B cell (primary cell): ENCODE results near the gene IFNE. TPM values are rescaled to one million over a fixed set of nuclear protein-coding genes. Genes with fewer than 3 reads are reported as not detected.

ENCODE experiments used
- ATAC-seq: fragments of 200-7000 bp; cut with Tn5 transposase; one replicate; pipeline ENCODE4 v1.10.0; 2021; ENCODE audit warnings: low read depth, mild to moderate bottlenecking, moderate number of reproducible peaks, moderate library complexity
- CTCF ChIA-PET: fragments of 350-600 bp; sonication (Branson Sonifier 250); formaldehyde crosslinking; loops from one replicate; lab custom pipeline; 2021; ENCODE audit warnings: antibody characterized with exemption, inconsistent platforms; lab: Charles Lee
- POLR2A ChIA-PET: fragments of 350-600 bp; sonication (Branson Sonifier 250); formaldehyde crosslinking; loops from one replicate; lab custom pipeline; 2021; ENCODE audit warnings: antibody characterized with exemption; lab: Charles Lee
- DNase-seq: peaks from one replicate; pipeline ENCODE4 v3.0.0; 2013
- H2AFZ ChIP-seq: 2 replicates; pipeline ENCODE4 v1.6.1; 2012; ENCODE audit warnings: mild to moderate bottlenecking, low read depth, low read length; ENCODE audit not compliant: insufficient read depth, poor library complexity, severe bottlenecking
- H3K27ac ChIP-seq, 2 donors: 1 replicate in 1 of 2; 2 replicates in 1 of 2; pipeline ENCODE4 v1.5.1; 2012 to 2013; ENCODE audit warnings: low read length in 2 of 2, mild to moderate bottlenecking in 2 of 2, moderate library complexity in 1 of 2
- H3K27me3 ChIP-seq, 4 experiments: fragments of 200-600 bp in 1 of 4; sonication (generic) in 1 of 4; replicated peaks in 1 of 4; 1 replicate in 2 of 4; 2 replicates in 2 of 4; pipeline versions ENCODE4 v1.6.1 to v1.7.0; 2013 to 2016; ENCODE audit warnings: low read length in 3 of 4, mild to moderate bottlenecking in 2 of 4, mixed read lengths in 1 of 4, moderate library complexity in 1 of 4; ENCODE audit not compliant: insufficient read depth in 4 of 4, control insufficient read depth in 3 of 4; ENCODE audit errors: control extremely low read depth in 1 of 4
- H3K36me3 ChIP-seq, 2 experiments: replicated peaks in 1 of 2; 1 replicate in 1 of 2; 2 replicates in 1 of 2; pipeline versions ENCODE4 v1.6.1 to v1.7.1; 2013; ENCODE audit warnings: low read length in 1 of 2; ENCODE audit not compliant: insufficient read depth in 2 of 2, control insufficient read depth in 1 of 2; ENCODE audit errors: control extremely low read depth in 1 of 2, extremely low read depth in 1 of 2
- H3K4me1 ChIP-seq, 2 donors: fragments of 200-600 bp in 1 of 2; sonication (generic) in 1 of 2; 1 replicate in 1 of 2; 2 replicates in 1 of 2; pipeline versions ENCODE4 v1.5.1 to v1.6.1; 2013 to 2017; ENCODE audit warnings: low read length in 2 of 2; ENCODE audit not compliant: control insufficient read depth in 2 of 2, insufficient read depth in 2 of 2
- H3K4me2 ChIP-seq: replicated peaks from 2 replicates; pipeline ENCODE3; 2012; ENCODE audit warnings: mild to moderate bottlenecking, low read depth, low read length; ENCODE audit not compliant: poor library complexity, severe bottlenecking
- H3K4me3 ChIP-seq, 5 experiments: fragments of 200-600 bp in 1 of 5; sonication (generic) in 1 of 5; 1 replicate in 3 of 5; 2 replicates in 2 of 5; pipeline versions ENCODE4 v1.5.1 to v1.7.0; 2011 to 2016; ENCODE audit warnings: low read length in 4 of 5, mild to moderate bottlenecking in 4 of 5, low read depth in 2 of 5, control low read depth in 1 of 5, moderate library complexity in 1 of 5; ENCODE audit not compliant: insufficient read depth in 1 of 5; ENCODE audit errors: control extremely low read depth in 1 of 5, extremely low read depth in 1 of 5
- H3K79me2 ChIP-seq: fragments of 200-600 bp; sonication (generic); one replicate; pipeline ENCODE4 v1.6.0; 2016; ENCODE audit warnings: low read length; ENCODE audit not compliant: control insufficient read depth, insufficient read depth
- H3K9ac ChIP-seq: fragments of 200-600 bp; sonication (generic); 2 replicates; pipeline ENCODE4 v1.6.1; 2017; ENCODE audit warnings: mild to moderate bottlenecking, low read length, moderate library complexity
- H3K9me3 ChIP-seq, 3 donors: one replicate each; pipeline versions ENCODE4 v1.6.1 to v1.7.1; 2013; ENCODE audit warnings: low read length in 2 of 3; ENCODE audit not compliant: control insufficient read depth in 2 of 3, insufficient read depth in 1 of 3; ENCODE audit errors: control extremely low read depth in 1 of 3
- H4K20me1 ChIP-seq: 2 replicates; pipeline ENCODE4 v1.6.0; 2012; ENCODE audit warnings: mild to moderate bottlenecking, low read length; ENCODE audit not compliant: insufficient read depth, control insufficient read depth, poor library complexity, severe bottlenecking
- H3K27ac Mint-ChIP-seq: one replicate; pipeline ENCODE4 v1.8.0; 2021; ENCODE audit warnings: mixed read lengths
- H3K27me3 Mint-ChIP-seq: one replicate; pipeline ENCODE4 v1.8.0; 2021; ENCODE audit warnings: mixed read lengths
- H3K4me1 Mint-ChIP-seq: one replicate; pipeline ENCODE4 v1.8.0; 2021; ENCODE audit warnings: mixed read lengths
- H3K4me3 Mint-ChIP-seq: one replicate; pipeline ENCODE4 v1.8.0; 2021; ENCODE audit warnings: mixed read lengths
- H3K9me3 Mint-ChIP-seq: one replicate; pipeline ENCODE4 v1.8.0; 2022; ENCODE audit warnings: mixed read lengths; ENCODE audit not compliant: insufficient read depth
- EZH2 ChIP-seq: IDR thresholded peaks from 2 replicates; pipeline ENCODE4 v1.6.1; 2012; ENCODE audit warnings: borderline replicate concordance, low read depth, mild to moderate bottlenecking, moderate library complexity, low read length; ENCODE audit not compliant: insufficient read depth, poor library complexity, severe bottlenecking
- WGBS: methylation state at CpG from one replicate; pipeline ENCODE4 v1.1.5; 2013; ENCODE audit warnings: missing lambda C conversion rate; ENCODE audit not compliant: insufficient coverage; 5-methylcytosine and 5-hydroxymethylcytosine counted together
- intact Hi-C: fragments of 100-400 bp; cut with micrococcal nuclease; formaldehyde crosslinking; loops from one replicate; pipeline ENCODE4 v1.10.0; 2022
- polyA plus RNA-seq: library from polyadenylated mRNA; depleted of rRNA; stranded (reverse); fragments of >200 nt; gene quantifications from 2 replicates; pipeline ENCODE4 v1.2.3, GENCODE V29; 2012
- total RNA-seq, 2 donors: library from RNA; stranded (reverse); fragments of 120-200 nt in 1 of 2; gene quantifications; 1 replicate in 1 of 2; 2 replicates in 1 of 2; pipeline versions ENCODE4 v1.2.3 to v1.2.4, GENCODE V29; 2013 to 2022
- TF ChIP-seq, protein P1 (sequence below): fragments of 200-600 bp; IDR thresholded peaks from one replicate; pipeline ENCODE4 v1.8.0; 2022; ENCODE audit warnings: antibody characterized with exemption, mild to moderate bottlenecking

Gene IFNE
- total and polyA plus RNA-seq, 2 donors (not counting 1 experiment from before 2014, with no cell fraction given), result not detected

DNA sequence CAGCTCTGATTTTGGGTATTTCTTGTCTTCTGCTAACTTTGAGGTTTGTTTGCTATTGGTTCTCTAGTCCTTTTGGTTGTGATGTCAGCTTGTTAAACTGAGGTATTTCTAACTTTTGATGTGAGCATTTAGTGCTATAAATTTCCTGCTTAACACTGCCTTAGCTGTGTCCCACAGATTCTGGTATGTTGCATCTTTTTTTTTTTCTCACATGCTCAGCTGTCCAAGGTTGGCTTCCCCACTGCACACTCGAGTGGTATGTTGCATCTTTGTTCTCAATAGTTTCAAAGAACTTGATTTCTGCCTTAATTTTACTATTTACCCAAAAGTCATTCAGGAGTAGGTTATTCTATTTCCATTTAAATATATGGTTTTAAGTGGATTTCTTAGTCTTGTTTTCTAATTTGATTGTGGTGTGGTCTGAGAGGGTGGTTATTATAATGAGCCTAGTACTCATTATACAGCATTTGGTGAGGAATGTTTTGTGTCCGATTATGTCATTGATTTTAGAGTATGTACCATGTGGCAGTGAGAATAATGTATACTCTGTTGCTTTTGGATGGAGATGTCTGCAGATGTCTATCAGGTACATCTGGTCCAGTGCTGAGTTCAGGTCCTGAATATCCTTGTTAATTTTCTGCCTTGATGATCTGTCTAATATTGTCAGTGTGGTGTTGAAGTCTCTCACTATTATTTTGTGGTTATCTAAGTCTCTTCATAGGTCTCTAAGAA lies 42.2 kb upstream of the IFNE start:
- Mint-ChIP-seq H3K4me1 (peaks cover 3% of the 10 kb centered on the region), H3K9me3 (no peaks in the 10 kb centered on the region), H3K4me3 (no peak overlapping the region), H3K27me3 (peaks cover 38% of the 10 kb centered on the region), H3K27ac (no peak overlapping the region)
- Histone ChIP-seq H3K4me2 (no peak overlapping the region), H3K4me1 (peaks cover 5 to 6% of the 10 kb centered on the region in 2 donors), H3K79me2 (no peaks in the 10 kb centered on the region), H3K27me3 (peaks cover 0 to 8% (median 0%) of the 10 kb centered on the region in 4 experiments), H3K27ac (no peak overlapping the region), H3K4me3 (no peak overlapping the region), H4K20me1 (no peaks in the 10 kb centered on the region), H3K9me3 (no peaks in the 10 kb centered on the region), H2AFZ (no peak overlapping the region), H3K36me3 (no peaks in the 10 kb centered on the region), H3K9ac (no peak overlapping the region)
- ChIA-PET CTCF (no interaction called here), POLR2A (no interaction called here)
- intact Hi-C loops, result no loop called here
- DNase-seq (no peak), ATAC-seq (no peak)
- TF ChIP-seq, protein P1, sequence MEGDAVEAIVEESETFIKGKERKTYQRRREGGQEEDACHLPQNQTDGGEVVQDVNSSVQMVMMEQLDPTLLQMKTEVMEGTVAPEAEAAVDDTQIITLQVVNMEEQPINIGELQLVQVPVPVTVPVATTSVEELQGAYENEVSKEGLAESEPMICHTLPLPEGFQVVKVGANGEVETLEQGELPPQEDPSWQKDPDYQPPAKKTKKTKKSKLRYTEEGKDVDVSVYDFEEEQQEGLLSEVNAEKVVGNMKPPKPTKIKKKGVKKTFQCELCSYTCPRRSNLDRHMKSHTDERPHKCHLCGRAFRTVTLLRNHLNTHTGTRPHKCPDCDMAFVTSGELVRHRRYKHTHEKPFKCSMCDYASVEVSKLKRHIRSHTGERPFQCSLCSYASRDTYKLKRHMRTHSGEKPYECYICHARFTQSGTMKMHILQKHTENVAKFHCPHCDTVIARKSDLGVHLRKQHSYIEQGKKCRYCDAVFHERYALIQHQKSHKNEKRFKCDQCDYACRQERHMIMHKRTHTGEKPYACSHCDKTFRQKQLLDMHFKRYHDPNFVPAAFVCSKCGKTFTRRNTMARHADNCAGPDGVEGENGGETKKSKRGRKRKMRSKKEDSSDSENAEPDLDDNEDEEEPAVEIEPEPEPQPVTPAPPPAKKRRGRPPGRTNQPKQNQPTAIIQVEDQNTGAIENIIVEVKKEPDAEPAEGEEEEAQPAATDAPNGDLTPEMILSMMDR, result no peak
- TF ChIP-seq EZH2, result no peak
- WGBS, result 80% methylated on average over 1 of the region's 2 CpGs
